HepG2 (cell line): Measurements from ENCODE around the gene EIF4H. TPM values are rescaled to one million over a fixed set of nuclear protein-coding genes. Genes with fewer than 3 reads are reported as not detected.

Experiments used
- ATAC-seq: fragments of 200-7000 bp; cut with Tn5 transposase; 3 replicates; pipeline ENCODE4 v1.9.1; 2020; ENCODE audit warnings: mild to moderate bottlenecking, moderate library complexity
- BruUV-seq: library from RNA; stranded (reverse); fragments of 400-500 nt; replicated peaks from 2 replicates; lab custom pipeline; 2021; lab: Mats Ljungman, UMichigan
- CTCF ChIA-PET: fragments of 300-600 bp; formaldehyde crosslinking; extraction: SDS; loops from one replicate; lab custom pipeline; 2021; ENCODE audit warnings: low total read pairs, inconsistent platforms, low intra/inter-chr PET ratio; lab: Yijun Ruan, JAX
- POLR2A ChIA-PET: fragments of 350-600 bp; sonication (Branson Sonifier 250); formaldehyde crosslinking; loops from one replicate; lab custom pipeline; 2020; ENCODE audit warnings: antibody characterized with exemption, inconsistent platforms; lab: Yijun Ruan, JAX
- DNase-seq: peaks from one replicate; pipeline ENCODE4 v3.0.0-alpha.2; 2015; ENCODE audit warnings: low spot score
- FAIRE-seq: peaks from 3 replicates; lab custom pipeline; 2011; peaks lifted over from hg19 to GRCh38; lab: Jason Lieb, UNC
- H2AFZ ChIP-seq: one replicate; pipeline ENCODE4 v1.6.1; 2011; ENCODE audit warnings: low read length, inconsistent platforms
- H3K27ac ChIP-seq: fragments of 300-600 bp; 3 replicates; pipeline ENCODE4 v1.8.0; 2011; ENCODE audit warnings: mixed run types, mild to moderate bottlenecking, mixed read lengths, low read length, inconsistent platforms; ENCODE audit not compliant: insufficient read depth; ENCODE audit errors: extremely low read length
- H3K27me3 ChIP-seq, 2 experiments: fragments of 200-600 bp in 1 of 2; 2 replicates in 1 of 2; 3 replicates in 1 of 2; pipeline versions ENCODE4 v1.6.0 to v1.8.0; 2011; ENCODE audit warnings: low read length in 2 of 2, mild to moderate bottlenecking in 2 of 2, moderate library complexity in 2 of 2, inconsistent platforms in 1 of 2; ENCODE audit not compliant: insufficient read depth in 2 of 2, control insufficient read depth in 1 of 2
- H3K36me3 ChIP-seq, 2 experiments: fragments of 200-600 bp in 1 of 2; replicated peaks in 1 of 2; 2 replicates in 1 of 2; 3 replicates in 1 of 2; pipeline versions ENCODE4 v1.5.1 to v1.8.0; 2011; ENCODE audit warnings: low read length in 2 of 2, inconsistent platforms in 1 of 2; ENCODE audit not compliant: insufficient read depth in 2 of 2, control insufficient read depth in 1 of 2
- H3K4me1 ChIP-seq: 2 replicates; pipeline ENCODE4 v1.5.1; 2012; ENCODE audit warnings: low read length, inconsistent platforms; ENCODE audit not compliant: insufficient read depth
- H3K4me2 ChIP-seq: 2 replicates; pipeline ENCODE4 v1.6.0; 2011; ENCODE audit warnings: low read depth, low read length, inconsistent platforms
- H3K4me3 ChIP-seq, 3 experiments: fragments of 200-600 bp in 1 of 3; sonication (generic), shearing (Covaris generic) in 1 of 3; replicated peaks in 1 of 3; 2 replicates each; pipeline ENCODE4 v1.5.1; 2011 to 2016; ENCODE audit warnings: low read length in 3 of 3, inconsistent platforms in 2 of 3, low read depth in 2 of 3, mild to moderate bottlenecking in 2 of 3, control low read depth in 1 of 3, mixed read lengths in 1 of 3; ENCODE audit not compliant: insufficient read depth in 1 of 3
- H3K79me2 ChIP-seq: one replicate; pipeline ENCODE4 v1.6.1; 2011; ENCODE audit warnings: low read length, inconsistent platforms; ENCODE audit not compliant: insufficient read depth
- H3K9ac ChIP-seq: 2 replicates; pipeline ENCODE4 v1.6.0; 2011; ENCODE audit warnings: mild to moderate bottlenecking, low read depth, low read length, inconsistent platforms; ENCODE audit not compliant: insufficient read depth
- H3K9me3 ChIP-seq: 2 replicates; pipeline ENCODE4 v1.5.1; 2012; ENCODE audit warnings: mild to moderate bottlenecking, low read length
- H4K20me1 ChIP-seq: 2 replicates; pipeline ENCODE4 v1.6.0; 2011; ENCODE audit warnings: inconsistent platforms, mild to moderate bottlenecking, low read length, moderate library complexity; ENCODE audit not compliant: insufficient read depth
- ADNP ChIP-seq: sonication (generic); formaldehyde crosslinking; IDR thresholded peaks from 2 replicates; pipeline ENCODE4 v1.4.0; 2020; ENCODE audit warnings: missing genetic modification reagents
- CBX5 ChIP-seq: sonication (generic); formaldehyde crosslinking; IDR thresholded peaks from 2 replicates; pipeline ENCODE4 v1.4.0; 2020; ENCODE audit warnings: missing genetic modification reagents, borderline replicate concordance
- FOSL2 ChIP-seq: sonication (generic); formaldehyde crosslinking; IDR thresholded peaks from 2 replicates; pipeline ENCODE4 v1.4.0; 2020; ENCODE audit warnings: missing genetic modification reagents
- IKZF1 ChIP-seq: fragments of 450-650 bp; IDR thresholded peaks from 2 replicates; pipeline ENCODE4 v1.7.1; 2016
- MEIS1 ChIP-seq: sonication (generic); formaldehyde crosslinking; IDR thresholded peaks from 2 replicates; pipeline ENCODE4 v1.9.0; 2021; ENCODE audit warnings: mild to moderate bottlenecking, missing genetic modification reagents, moderate library complexity, borderline replicate concordance
- NCOA5 ChIP-seq: sonication (generic); formaldehyde crosslinking; IDR thresholded peaks from 2 replicates; pipeline ENCODE4 v1.4.0; 2020; ENCODE audit warnings: missing genetic modification reagents
- PITX1 ChIP-seq: sonication (generic); formaldehyde crosslinking; IDR thresholded peaks from 2 replicates; pipeline ENCODE4 v1.5.1; 2020; ENCODE audit warnings: mild to moderate bottlenecking, missing genetic modification reagents
- RBM22 ChIP-seq: fragments of 200-400 bp; formaldehyde crosslinking; optimal IDR thresholded peaks from 2 replicates; pipeline ENCODE3; 2017; ENCODE audit warnings: mild to moderate bottlenecking, low read length, moderate library complexity
- TAF15 ChIP-seq: fragments of 200-400 bp; formaldehyde crosslinking; IDR thresholded peaks from one replicate; pipeline ENCODE4 v1.6.1; 2018; ENCODE audit warnings: mild to moderate bottlenecking, low read depth, low read length; ENCODE audit not compliant: poor library complexity, severe bottlenecking
- ZKSCAN5 ChIP-seq: sonication (generic); formaldehyde crosslinking; IDR thresholded peaks from 2 replicates; pipeline ENCODE4 v1.5.1; 2020; ENCODE audit warnings: mild to moderate bottlenecking, missing genetic modification reagents
- ZKSCAN8 ChIP-seq: IDR thresholded peaks from 2 replicates; pipeline ENCODE4 v1.6.1; 2016; ENCODE audit warnings: borderline replicate concordance, missing genetic modification reagents, missing compliant biosample characterization
- ZNF282 ChIP-seq: fragments of 450-650 bp; IDR thresholded peaks from 2 replicates; pipeline ENCODE4 v1.6.1; 2018; ENCODE audit not compliant: partially characterized antibody
- ZNF572 ChIP-seq: sonication (generic); formaldehyde crosslinking; IDR thresholded peaks from 2 replicates; pipeline ENCODE4 v1.5.1; 2020; ENCODE audit warnings: mild to moderate bottlenecking, missing genetic modification reagents
- ZNF746 ChIP-seq: sonication (generic); formaldehyde crosslinking; IDR thresholded peaks from 2 replicates; pipeline ENCODE4 v1.8.0; 2022; ENCODE audit warnings: mild to moderate bottlenecking, missing genetic modification reagents
- WGBS: methylation state at CpG from one replicate; pipeline ENCODE4 v1.1.6; 2017; ENCODE audit warnings: low lambda C conversion rate; 5-methylcytosine and 5-hydroxymethylcytosine counted together
- in situ Hi-C: cut with HindIII; loops from 2 replicates; pipeline ENCODE4 v1.10.0; 2017; ENCODE audit warnings: low pct_unique_long_range_greater_than_20kb; ENCODE audit not compliant: extremely low pct_ligation_motif_present
- intact Hi-C: fragments of 100-400 bp; cut with micrococcal nuclease; formaldehyde crosslinking; loops from one replicate; pipeline ENCODE4 v1.10.0; 2022; ENCODE audit not compliant: unreplicated experiment
- polyA plus RNA-seq, 8 experiments: library from polyadenylated mRNA; depleted of rRNA in 3 of 8; stranded (reverse) in 7 of 8; unstranded in 1 of 8; fragments of >200 nt; fragmentation: Illumina TruSeq in 4 of 8; extraction: Trizol in 4 of 8; gene quantifications; 2 replicates each; pipeline versions ENCODE4 v1.2.1 to v1.2.3, GENCODE V29; 2011 to 2016; ENCODE audit warnings: low read depth in 4 of 8, missing spikeins in 1 of 8, mixed read lengths in 1 of 8; ENCODE audit not compliant: insufficient read depth in 1 of 8
- total RNA-seq, 5 experiments: library from RNA; depleted of rRNA; stranded (reverse); fragments of >200 nt; fragmentation: Illumina TruSeq; extraction: Trizol; gene quantifications; 2 replicates each; pipeline ENCODE4 v1.2.3, GENCODE V29; 2016; ENCODE audit warnings: low read depth in 1 of 5
- TF ChIP-seq, protein P1 (sequence below): sonication (generic); formaldehyde crosslinking; IDR thresholded peaks from 2 replicates; pipeline ENCODE4 v1.8.1; 2023; ENCODE audit warnings: mild to moderate bottlenecking, missing genetic modification reagents
- TF ChIP-seq, protein P2 (sequence below): sonication (generic); formaldehyde crosslinking; IDR thresholded peaks from 2 replicates; pipeline ENCODE4 v1.5.1; 2020; ENCODE audit warnings: missing genetic modification reagents, mild to moderate bottlenecking, borderline replicate concordance
- TF ChIP-seq, protein P3 (sequence below): sonication (generic); formaldehyde crosslinking; IDR thresholded peaks from 2 replicates; pipeline ENCODE4 v1.9.0; 2021; ENCODE audit warnings: missing genetic modification reagents, mild to moderate bottlenecking, borderline replicate concordance

Gene EIF4H
- total and polyA plus RNA-seq, 2 of the 13 experiments (the other 11 are each of a cell fraction or from before 2014, with no cell fraction given), result 232 to 321 TPM

DNA sequence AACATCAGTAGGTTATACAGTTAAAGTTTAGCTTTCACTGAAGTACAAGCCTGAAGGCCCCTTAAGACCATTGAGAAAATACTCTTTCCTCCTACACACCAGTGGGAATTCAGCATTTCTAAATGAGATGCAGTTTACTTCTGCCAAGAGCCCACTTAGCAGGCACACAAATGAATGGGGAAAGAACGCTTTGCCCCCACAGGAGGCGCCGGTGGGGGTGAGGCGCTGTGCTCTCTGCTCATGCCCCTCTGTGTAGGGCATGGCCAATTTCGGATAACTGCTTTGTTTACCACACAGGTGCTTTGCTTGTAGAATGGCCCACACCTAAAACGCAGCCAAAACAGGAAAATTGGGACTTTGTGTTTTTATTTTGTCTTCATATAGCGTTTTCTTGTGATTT, 19.8 kb downstream of the EIF4H start:
- no peaks in the 10 kb centered on the region for H3K9me3 ChIP-seq
- H3K36me3 ChIP-seq, result peaks cover 30 to 67% of the 10 kb centered on the region in 2 experiments
- no peak for FAIRE-seq
- ChIA-PET CTCF (no interaction called here), POLR2A (interaction anchor here (1.1 kb wide), 1 partner anchor 11 kb away, joined by 3 read pairs; no protein-coding TSS in a partner anchor)
- intact Hi-C loops, result no loop called here
- no peaks in the 10 kb centered on the region for H3K4me1 ChIP-seq
- no peak for DNase-seq
- in situ Hi-C loops, result no loop called here
- peaks cover 10% of the 10 kb centered on the region for H3K79me2 ChIP-seq
- no peak overlapping the region for H3K4me3 ChIP-seq
- H2AFZ ChIP-seq, result no peak overlapping the region
- H3K27me3 ChIP-seq, result no peaks in the 10 kb centered on the region
- H3K4me2 ChIP-seq, result no peak overlapping the region
- TF ChIP-seq ZKSCAN8 (no peak), CBX5 (CRISPR knock-in tag) (no peak), TAF15 (no peak), NCOA5 (CRISPR knock-in tag) (no peak), MEIS1 (no peak), IKZF1 (no peak), ZNF282 (no peak), RBM22 (no peak), PITX1 (no peak), ZKSCAN5 (no peak), FOSL2 (CRISPR knock-in tag) (no peak), ZNF572 (no peak), ADNP (CRISPR knock-in tag) (no peak), ZNF746 (CRISPR knock-in tag) (no peak)
- TF ChIP-seq, protein P1, sequence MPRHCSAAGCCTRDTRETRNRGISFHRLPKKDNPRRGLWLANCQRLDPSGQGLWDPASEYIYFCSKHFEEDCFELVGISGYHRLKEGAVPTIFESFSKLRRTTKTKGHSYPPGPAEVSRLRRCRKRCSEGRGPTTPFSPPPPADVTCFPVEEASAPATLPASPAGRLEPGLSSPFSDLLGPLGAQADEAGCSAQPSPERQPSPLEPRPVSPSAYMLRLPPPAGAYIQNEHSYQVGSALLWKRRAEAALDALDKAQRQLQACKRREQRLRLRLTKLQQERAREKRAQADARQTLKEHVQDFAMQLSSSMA, result no peak
- TF ChIP-seq, protein P2, sequence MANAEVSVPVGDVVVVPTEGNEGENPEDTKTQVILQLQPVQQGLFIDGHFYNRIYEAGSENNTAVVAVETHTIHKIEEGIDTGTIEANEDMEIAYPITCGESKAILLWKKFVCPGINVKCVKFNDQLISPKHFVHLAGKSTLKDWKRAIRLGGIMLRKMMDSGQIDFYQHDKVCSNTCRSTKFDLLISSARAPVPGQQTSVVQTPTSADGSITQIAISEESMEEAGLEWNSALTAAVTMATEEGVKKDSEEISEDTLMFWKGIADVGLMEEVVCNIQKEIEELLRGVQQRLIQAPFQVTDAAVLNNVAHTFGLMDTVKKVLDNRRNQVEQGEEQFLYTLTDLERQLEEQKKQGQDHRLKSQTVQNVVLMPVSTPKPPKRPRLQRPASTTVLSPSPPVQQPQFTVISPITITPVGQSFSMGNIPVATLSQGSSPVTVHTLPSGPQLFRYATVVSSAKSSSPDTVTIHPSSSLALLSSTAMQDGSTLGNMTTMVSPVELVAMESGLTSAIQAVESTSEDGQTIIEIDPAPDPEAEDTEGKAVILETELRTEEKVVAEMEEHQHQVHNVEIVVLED (CRISPR knock-in tag), result no peak
- TF ChIP-seq, protein P3, sequence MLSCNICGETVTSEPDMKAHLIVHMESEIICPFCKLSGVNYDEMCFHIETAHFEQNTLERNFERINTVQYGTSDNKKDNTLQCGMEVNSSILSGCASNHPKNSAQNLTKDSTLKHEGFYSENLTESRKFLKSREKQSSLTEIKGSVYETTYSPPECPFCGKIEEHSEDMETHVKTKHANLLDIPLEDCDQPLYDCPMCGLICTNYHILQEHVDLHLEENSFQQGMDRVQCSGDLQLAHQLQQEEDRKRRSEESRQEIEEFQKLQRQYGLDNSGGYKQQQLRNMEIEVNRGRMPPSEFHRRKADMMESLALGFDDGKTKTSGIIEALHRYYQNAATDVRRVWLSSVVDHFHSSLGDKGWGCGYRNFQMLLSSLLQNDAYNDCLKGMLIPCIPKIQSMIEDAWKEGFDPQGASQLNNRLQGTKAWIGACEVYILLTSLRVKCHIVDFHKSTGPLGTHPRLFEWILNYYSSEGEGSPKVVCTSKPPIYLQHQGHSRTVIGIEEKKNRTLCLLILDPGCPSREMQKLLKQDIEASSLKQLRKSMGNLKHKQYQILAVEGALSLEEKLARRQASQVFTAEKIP (CRISPR knock-in tag), result no peak
- no TSS peak for BruUV-seq
- peaks cover 5% of the 10 kb centered on the region; the same call in 1 of the 2 replicates for H4K20me1 ChIP-seq
- WGBS, result 100% methylated on average over 7 of the region's 7 CpGs
- H3K9ac ChIP-seq, result no peak overlapping the region
- no peak for ATAC-seq
- no peak overlapping the region for H3K27ac ChIP-seq
